Measurements from ENCODE around the gene ASCC3. TPM values are rescaled to one million over a fixed set of nuclear protein-coding genes. Genes with fewer than 3 reads are reported as not detected.

ASCC3 gene
- total RNA-seq, 4 donors from 2014 or later: 18.1 to 26.3 (median 22.5) TPM

GRCh38 chr6:100918152-100918551 lies 37.0 kb upstream of the ASCC3 start:
- TF ChIP-seq CTCF (IDR thresholded peaks at IDR 0.05; ENCODE audit: low read depth): no peak

GRCh38 chr6:100915876-100916275 lies 34.7 kb upstream of the ASCC3 start:
- TF ChIP-seq CTCF (IDR thresholded peaks at IDR 0.05; ENCODE audit: low read depth): no peak

- TF ChIP-seq CTCF (IDR thresholded peaks at IDR 0.05; ENCODE audit: low read depth): no peak
These were observed 32.5 kb upstream of the ASCC3 start for GRCh38 chr6:100913400-100914276.

- TF ChIP-seq CTCF (IDR thresholded peaks at IDR 0.05; ENCODE audit: low read depth): no peak
These were observed 25.2 kb upstream of the ASCC3 start for GRCh38 chr6:100906325-100906724.

- no peak for TF ChIP-seq CTCF (IDR thresholded peaks at IDR 0.05; ENCODE audit: low read depth)
These were observed 23.9 kb upstream of the ASCC3 start for GRCh38 chr6:100905067-100905466.

GRCh38 chr6:100904316-100904715 lies 23.2 kb upstream of the ASCC3 start:
- TF ChIP-seq CTCF (IDR thresholded peaks at IDR 0.05; ENCODE audit: low read depth): no peak

- TF ChIP-seq CTCF (IDR thresholded peaks at IDR 0.05; ENCODE audit: low read depth): no peak
These were observed 20.5 kb upstream of the ASCC3 start for GRCh38 chr6:100901582-100901981.
